MM.1S (cell line): ENCODE measurements around the gene ZNF217.
A peak's percentile ranks its signal among the peaks of the same experiment; 100 is the strongest.
"Not testable (repeated sequence)": the region's sequence is repeated elsewhere in the genome, so short reads cannot be mapped to it uniquely, and the experiment has no call there.

ENCODE experiments used
- DNase-seq: peaks from one replicate; pipeline ENCODE4 v3.0.0-alpha.2; 2015
- H2AFZ ChIP-seq: fragments of 300-600 bp; sonication (generic); 2 replicates; pipeline ENCODE4 v1.6.0; 2016; ENCODE audit warnings: antibody characterized with exemption, low read length
- H3F3A ChIP-seq: fragments of 300-600 bp; sonication (generic); 2 replicates; pipeline ENCODE4 v1.6.1; 2016; ENCODE audit warnings: mild to moderate bottlenecking, antibody characterized with exemption, low read length, moderate library complexity, mixed read lengths; ENCODE audit not compliant: insufficient read depth
- H3K27ac ChIP-seq: fragments of 300-600 bp; sonication (generic); 2 replicates; pipeline ENCODE4 v1.5.1; 2016; ENCODE audit warnings: mild to moderate bottlenecking, low read length
- H3K27me3 ChIP-seq: fragments of 300-600 bp; sonication (generic); replicated peaks from 2 replicates; pipeline ENCODE4 v1.6.0; 2016; ENCODE audit warnings: low read length; ENCODE audit not compliant: insufficient read depth
- H3K36me3 ChIP-seq: fragments of 300-600 bp; sonication (generic); replicated peaks from 2 replicates; pipeline ENCODE4 v1.6.1; 2016; ENCODE audit warnings: mild to moderate bottlenecking, low read length, mixed read lengths; ENCODE audit not compliant: insufficient read depth
- H3K4me1 ChIP-seq: fragments of 300-600 bp; sonication (generic); 2 replicates; pipeline ENCODE4 v1.6.1; 2016; ENCODE audit warnings: low read length, mixed read lengths
- H3K4me2 ChIP-seq: fragments of 300-600 bp; sonication (generic); 2 replicates; pipeline ENCODE4 v1.6.0; 2016; ENCODE audit warnings: low read depth, low read length
- H3K4me3 ChIP-seq: fragments of 300-600 bp; sonication (generic); 2 replicates; pipeline ENCODE4 v1.5.1; 2016; ENCODE audit warnings: low read length, mixed read lengths
- H3K79me2 ChIP-seq: fragments of 300-600 bp; sonication (generic); 2 replicates; pipeline ENCODE4 v1.6.1; 2016; ENCODE audit warnings: mixed run types, low read length, mixed read lengths
- H3K9ac ChIP-seq: fragments of 300-600 bp; sonication (generic); 2 replicates; pipeline ENCODE4 v1.6.1; 2016; ENCODE audit warnings: low read length, mixed read lengths
- H3K9me2 ChIP-seq: fragments of 300-600 bp; sonication (generic); replicated peaks from 2 replicates; pipeline ENCODE4 v1.6.1; 2016; ENCODE audit warnings: mild to moderate bottlenecking, low read length, mixed read lengths; ENCODE audit not compliant: insufficient read depth
- H3K9me3 ChIP-seq: fragments of 300-600 bp; sonication (generic); replicated peaks from 2 replicates; pipeline ENCODE4 v1.6.1; 2016; ENCODE audit warnings: mild to moderate bottlenecking, low read length, mixed read lengths; ENCODE audit not compliant: insufficient read depth
- H4K20me1 ChIP-seq: fragments of 300-600 bp; sonication (generic); 2 replicates; pipeline ENCODE4 v1.6.1; 2016; ENCODE audit warnings: mild to moderate bottlenecking, low read length, moderate library complexity, mixed read lengths; ENCODE audit not compliant: insufficient read depth
- CTCF ChIP-seq: fragments of 300-600 bp; sonication (generic); IDR thresholded peaks from 2 replicates; pipeline ENCODE4 v1.5.1; 2016; ENCODE audit warnings: antibody characterized with exemption, low read length, mixed read lengths
- EZH2 ChIP-seq: fragments of 300-600 bp; sonication (generic); optimal IDR thresholded peaks from 2 replicates; pipeline ENCODE3; 2017; ENCODE audit warnings: low read depth, mild to moderate bottlenecking, antibody characterized with exemption, low read length, mixed read lengths
- EZH2phosphoT487 ChIP-seq: fragments of 300-600 bp; sonication (generic); IDR thresholded peaks from 2 replicates; pipeline ENCODE4 v1.6.1; 2018; ENCODE audit warnings: antibody characterized with exemption, low read length

Gene ZNF217

GRCh38 chr20:53593466-53594007, at the start of gene ZNF217:
ZNF217 (minus strand) TSS chr20:53593839; CDS start chr20:53582826, 11,013 bp downstream.
- not testable (repeated sequence) for H4K20me1 ChIP-seq, H3K9me2 ChIP-seq, H3K36me3 ChIP-seq, H3K27me3 ChIP-seq, H3K9me3 ChIP-seq
- peak within 1 kb of the TSS; percentile 99 for H3K9ac ChIP-seq
- H3K4me3 ChIP-seq, result peak within 1 kb of the TSS; percentile 89
- peak within 1 kb of the TSS; percentile 51; the same call in 1 of the 2 replicates for H2AFZ ChIP-seq
- H3K79me2 ChIP-seq, result peaks cover 73% of the 10 kb centered on the region
- DNase-seq, result peak; percentile 62
- H3K4me1 ChIP-seq, result peaks cover 16% of the 10 kb centered on the region
- H3K4me2 ChIP-seq, result peak within 1 kb of the TSS; percentile 84
- peak within 1 kb of the TSS; percentile 98 for H3K27ac ChIP-seq
- peaks cover 30% of the 10 kb centered on the region for H3F3A ChIP-seq

- Histone ChIP-seq H3K9me2 (no peaks in the 10 kb centered on the region), H3K27ac (peak overlapping the region; percentile 89), H3K79me2 (no peaks in the 10 kb centered on the region), H3K4me2 (peak overlapping the region; percentile 79), H3K36me3 (no peaks in the 10 kb centered on the region), H4K20me1 (no peaks in the 10 kb centered on the region), H3K9ac (peak overlapping the region; percentile 57; the same call in 1 of the 2 replicates), H3F3A (peaks cover 21% of the 10 kb centered on the region), H2AFZ (no peak overlapping the region), H3K4me3 (peak overlapping the region; percentile 30), H3K27me3 (no peaks in the 10 kb centered on the region), H3K9me3 (no peaks in the 10 kb centered on the region), H3K4me1 (peaks cover 16% of the 10 kb centered on the region; the same call in 1 of the 2 replicates)
- peak; percentile 91 for DNase-seq
- TF ChIP-seq CTCF (no peak), EZH2 (no peak), EZH2phosphoT487 (no peak)
Observed at GRCh38 chr20:53643031-53643832, 49.6 kb upstream of the ZNF217 start.

- H3K4me1 ChIP-seq, result peaks cover 16% of the 10 kb centered on the region; the same call in 1 of the 2 replicates
- H2AFZ ChIP-seq, result peak overlapping the region; percentile 54
- TF ChIP-seq CTCF (no peak), EZH2phosphoT487 (no peak), EZH2 (no peak)
- peak; percentile 73 for DNase-seq
- H3K27ac ChIP-seq, result peak overlapping the region; percentile 89
- peak overlapping the region; percentile 57 for H3K9ac ChIP-seq
- H3F3A ChIP-seq, result peaks cover 21% of the 10 kb centered on the region
- no peaks in the 10 kb centered on the region for H3K9me3 ChIP-seq
- peak overlapping the region; percentile 79 for H3K4me2 ChIP-seq
- peak overlapping the region; percentile 30 for H3K4me3 ChIP-seq
- H3K27me3 ChIP-seq, result no peaks in the 10 kb centered on the region
- H3K9me2 ChIP-seq, result no peaks in the 10 kb centered on the region
- H3K79me2 ChIP-seq, result no peaks in the 10 kb centered on the region
- H3K36me3 ChIP-seq, result no peaks in the 10 kb centered on the region
- H4K20me1 ChIP-seq, result no peaks in the 10 kb centered on the region
Observed at GRCh38 chr20:53642196-53643030, 48.8 kb upstream of the ZNF217 start.
